CD4-positive, alpha-beta T cell (primary cell): Measurements from ENCODE around the gene TRIM15. TPM values are rescaled to one million over a fixed set of nuclear protein-coding genes. Genes with fewer than 3 reads are reported as not detected.

Experiments
- ATAC-seq: fragments of 200-7000 bp; cut with Tn5 transposase; one replicate; pipeline ENCODE4 v1.10.0; 2022; ENCODE audit warnings: mild to moderate bottlenecking; ENCODE audit not compliant: poor library complexity
- CTCF ChIA-PET: fragments of 350-600 bp; sonication (Branson Sonifier 250); formaldehyde crosslinking; loops from one replicate; lab custom pipeline; 2021; ENCODE audit warnings: antibody characterized with exemption, inconsistent platforms; lab: Charles Lee
- POLR2A ChIA-PET: fragments of 350-600 bp; sonication (Branson Sonifier 250); formaldehyde crosslinking; loops from one replicate; lab custom pipeline; 2021; ENCODE audit warnings: antibody characterized with exemption, inconsistent platforms; lab: Charles Lee
- DNase-seq, 14 experiments: peaks; one replicate each; pipeline ENCODE4 v3.0.0-alpha.2; 2013 to 2020; ENCODE audit warnings: mixed read lengths in 2 of 14
- H3K27ac ChIP-seq, 2 donors: one replicate each; pipeline versions ENCODE4 v1.5.1 to v1.7.0; 2013; ENCODE audit warnings: low read length in 2 of 2, low read depth in 1 of 2, mild to moderate bottlenecking in 1 of 2
- H3K27me3 ChIP-seq, 2 experiments: 1 replicate in 1 of 2; 2 replicates in 1 of 2; pipeline versions ENCODE4 v1.6.1 to v1.7.0; 2013; ENCODE audit warnings: low read length in 2 of 2, control low read depth in 1 of 2, mild to moderate bottlenecking in 1 of 2, moderate library complexity in 1 of 2; ENCODE audit not compliant: insufficient read depth in 2 of 2, control insufficient read depth in 1 of 2
- H3K36me3 ChIP-seq: one replicate; pipeline ENCODE4 v1.6.1; 2013; ENCODE audit warnings: low read length, control low read depth; ENCODE audit not compliant: insufficient read depth
- H3K4me1 ChIP-seq: one replicate; pipeline ENCODE4 v1.6.1; 2013; ENCODE audit warnings: low read length, control low read depth; ENCODE audit not compliant: insufficient read depth
- H3K4me3 ChIP-seq: one replicate; pipeline ENCODE4 v1.5.1; 2013; ENCODE audit warnings: mild to moderate bottlenecking, low read length, moderate library complexity
- H3K9me3 ChIP-seq, 2 experiments: 1 replicate in 1 of 2; 2 replicates in 1 of 2; pipeline versions ENCODE4 v1.6.1 to v1.7.0; 2013; ENCODE audit warnings: low read length in 2 of 2, mild to moderate bottlenecking in 2 of 2, control low read depth in 1 of 2, moderate library complexity in 1 of 2; ENCODE audit not compliant: control insufficient read depth in 1 of 2, insufficient read depth in 1 of 2
- H3K27ac Mint-ChIP-seq: one replicate; pipeline ENCODE4 v1.8.0; 2020; ENCODE audit warnings: mixed read lengths
- H3K27me3 Mint-ChIP-seq: one replicate; pipeline ENCODE4 v1.8.0; 2021; ENCODE audit warnings: mixed read lengths
- H3K36me3 Mint-ChIP-seq: one replicate; pipeline ENCODE4 v1.8.0; 2021; ENCODE audit warnings: low read depth, mixed read lengths
- H3K4me1 Mint-ChIP-seq: one replicate; pipeline ENCODE4 v1.8.0; 2021; ENCODE audit warnings: low read depth, mixed read lengths
- H3K4me3 Mint-ChIP-seq: one replicate; pipeline ENCODE4 v1.8.0; 2020; ENCODE audit warnings: mild to moderate bottlenecking, mixed read lengths
- H3K9me3 Mint-ChIP-seq: one replicate; pipeline ENCODE4 v1.8.0; 2020; ENCODE audit warnings: mixed read lengths
- CTCF ChIP-seq: fragments of 200-600 bp; IDR thresholded peaks from one replicate; pipeline ENCODE4 v1.8.0; 2022; ENCODE audit warnings: antibody characterized with exemption, mild to moderate bottlenecking
- intact Hi-C, 2 experiments: fragments of 100-400 bp; cut with DNase I in 1 of 2; cut with micrococcal nuclease in 1 of 2; formaldehyde crosslinking; loops; one replicate each; pipeline versions ENCODE4 v1.15.1 to v1.9.0; 2023 to 2025; cut with DNase I, micrococcal nuclease
- total RNA-seq, 174 experiments: library from RNA in 2 of 174; stranded (reverse) in 2 of 174; gene quantifications; one replicate each; pipeline ENCODE4 v1.2.3 and lab custom pipeline; 2021 to 2026

Gene TRIM15
- total RNA-seq, 2 experiments from 2014 or later, result not detected

- Mint-ChIP-seq H3K36me3 (no peaks in the 10 kb centered on the region), H3K27ac (no peak overlapping the region), H3K4me3 (no peak overlapping the region), H3K27me3 (peaks cover 78% of the 10 kb centered on the region), H3K9me3 (no peaks in the 10 kb centered on the region), H3K4me1 (peaks cover 5% of the 10 kb centered on the region)
- DNase-seq (no peak), ATAC-seq (no peak)
- Histone ChIP-seq H3K27me3 (peaks cover 33 to 55% of the 10 kb centered on the region in 2 experiments), H3K9me3 (peaks cover 0 to 8% of the 10 kb centered on the region in 2 experiments), H3K4me3 (no peak overlapping the region), H3K27ac (no peak overlapping the region), H3K4me1 (peaks cover 13% of the 10 kb centered on the region), H3K36me3 (no peaks in the 10 kb centered on the region)
- ChIA-PET POLR2A (interaction anchor here (0.7 kb wide), 1 partner anchor 392 kb away, joined by 3 read pairs; no protein-coding TSS in a partner anchor), CTCF (interaction anchor here (0.6 to 8.2 kb wide), 4 partner anchors 9 to 253 kb away, joined by 3 to 198 read pairs (median 8); no protein-coding TSS in a partner anchor)
- intact Hi-C loops, result loop anchor here (2.0 kb wide), 1 partner anchor 281 kb away; no protein-coding TSS in a partner anchor
- no peak for TF ChIP-seq CTCF
Observed at GRCh38 chr6:30129265-30130178, 33.8 kb upstream of the TRIM15 start.

GRCh38 chr6:30130179-30130679, 33.1 kb upstream of the TRIM15 start:
- H3K4me1 Mint-ChIP-seq, result peaks cover 5% of the 10 kb centered on the region
- H3K9me3 Mint-ChIP-seq, result no peaks in the 10 kb centered on the region
- no peak overlapping the region for H3K27ac Mint-ChIP-seq
- peaks cover 76% of the 10 kb centered on the region for H3K27me3 Mint-ChIP-seq
- Histone ChIP-seq H3K27ac (no peak overlapping the region), H3K4me3 (no peak overlapping the region), H3K4me1 (peaks cover 13% of the 10 kb centered on the region), H3K36me3 (no peaks in the 10 kb centered on the region), H3K9me3 (peaks cover 0 to 8% of the 10 kb centered on the region in 2 experiments), H3K27me3 (peaks cover 37 to 57% of the 10 kb centered on the region in 2 experiments)
- TF ChIP-seq CTCF, result no peak
- DNase-seq (no peak), ATAC-seq (no peak)
- ChIA-PET CTCF (interaction anchor here (1.1 to 8.2 kb wide), 12 partner anchors 7 to 697 kb away, joined by 3 to 198 read pairs (median 5); partner anchors contain the start of gene PPP1R11), POLR2A (interaction anchor here (1.2 to 2.2 kb wide), 3 partner anchors 27 to 195 kb away, joined by 3 to 22 read pairs (median 7); no protein-coding TSS in a partner anchor)
- intact Hi-C loops, result loop anchor here (2.0 kb wide), 1 partner anchor 281 kb away; no protein-coding TSS in a partner anchor
- no peak overlapping the region for H3K4me3 Mint-ChIP-seq
- no peaks in the 10 kb centered on the region for H3K36me3 Mint-ChIP-seq
